K562 (cell line): ENCODE data around the gene MC5R. TPM values are rescaled to one million over a fixed set of nuclear protein-coding genes. Genes with fewer than 3 reads are reported as not detected.

Experiments
- ATAC-seq: fragments of 200-7000 bp; cut with Tn5 transposase; 3 replicates; pipeline ENCODE4 v1.9.1; 2020; ENCODE audit warnings: moderate library complexity
- BruUV-seq: library from RNA; stranded (reverse); fragments of 400-500 nt; replicated peaks from 2 replicates; lab custom pipeline; 2021; lab: Mats Ljungman, UMichigan
- CTCF ChIA-PET: fragments of 300-600 bp; formaldehyde crosslinking; extraction: SDS; loops from one replicate; lab custom pipeline; 2021; ENCODE audit warnings: low intra/inter-chr PET ratio; lab: Yijun Ruan, JAX
- POLR2A ChIA-PET: fragments of 300-600, 350-650 bp; sonication (Branson Sonifier 250); formaldehyde crosslinking; extraction: SDS; loops from one replicate; lab custom pipeline; 2021; ENCODE audit warnings: antibody characterized with exemption, inconsistent platforms; lab: Yijun Ruan, JAX
- DNase-seq, 4 experiments: peaks; one replicate each; pipeline versions ENCODE4 v3.0.0 to v3.0.0-alpha.2; 2011 to 2018; ENCODE audit warnings: low spot score in 3 of 4, mixed read lengths in 3 of 4; ENCODE audit errors: extremely low read depth in 1 of 4
- FAIRE-seq: peaks from 2 replicates; lab custom pipeline; 2011; peaks lifted over from hg19 to GRCh38; lab: Jason Lieb, UNC
- H2AFZ ChIP-seq: 2 replicates; pipeline ENCODE4 v1.6.0; 2011; ENCODE audit warnings: low read depth, low read length, control low read depth, inconsistent platforms
- H3K27ac ChIP-seq: fragments of 200-600 bp; 3 replicates; pipeline ENCODE4 v1.8.0; 2011; ENCODE audit warnings: low read depth, mild to moderate bottlenecking, control low read depth, inconsistent platforms, low read length, moderate library complexity, mixed read lengths; ENCODE audit errors: extremely low read depth
- H3K27me3 ChIP-seq, 2 experiments: fragments of 300-600 bp in 1 of 2; 2 replicates in 1 of 2; 3 replicates in 1 of 2; pipeline versions ENCODE4 v1.6.0 to v1.8.0; 2011; ENCODE audit warnings: inconsistent platforms in 2 of 2, low read length in 2 of 2, mild to moderate bottlenecking in 1 of 2, mixed read lengths in 1 of 2, moderate library complexity in 1 of 2; ENCODE audit not compliant: control insufficient read depth in 2 of 2, insufficient read depth in 2 of 2
- H3K36me3 ChIP-seq: fragments of 300-600 bp; 3 replicates; pipeline ENCODE4 v1.8.0; 2011; ENCODE audit warnings: mild to moderate bottlenecking, low read length, inconsistent platforms; ENCODE audit not compliant: control insufficient read depth, insufficient read depth
- H3K4me1 ChIP-seq, 2 experiments: fragments of 200-600 bp in 1 of 2; replicated peaks in 1 of 2; 2 replicates in 1 of 2; 3 replicates in 1 of 2; pipeline versions ENCODE4 v1.5.1 to v1.8.0; 2011; ENCODE audit warnings: inconsistent platforms in 2 of 2, low read length in 2 of 2, mild to moderate bottlenecking in 1 of 2, mixed read lengths in 1 of 2, moderate library complexity in 1 of 2; ENCODE audit not compliant: control insufficient read depth in 2 of 2, insufficient read depth in 2 of 2
- H3K4me2 ChIP-seq: 2 replicates; pipeline ENCODE4 v1.6.1; 2011; ENCODE audit warnings: low read length, control low read depth, inconsistent platforms, mixed read lengths; ENCODE audit not compliant: insufficient read depth
- H3K4me3 ChIP-seq: fragments of 200-600 bp; sonication (generic), shearing (Covaris generic); 2 replicates; pipeline ENCODE4 v1.5.1; 2016; ENCODE audit warnings: control low read depth, inconsistent platforms
- H3K79me2 ChIP-seq: fragments of 200-600 bp; 3 replicates; pipeline ENCODE4 v1.8.0; 2011; ENCODE audit warnings: low read length, inconsistent platforms; ENCODE audit not compliant: control insufficient read depth, insufficient read depth
- H3K9ac ChIP-seq, 2 experiments: 2 replicates each; pipeline versions ENCODE4 v1.6.0 to v1.6.1; 2011; ENCODE audit warnings: low read depth in 2 of 2, low read length in 2 of 2, control low read depth in 1 of 2, inconsistent platforms in 1 of 2, mild to moderate bottlenecking in 1 of 2, mixed read lengths in 1 of 2; ENCODE audit not compliant: insufficient read depth in 1 of 2
- H3K9me1 ChIP-seq: one replicate; pipeline ENCODE4 v1.6.0; 2011; ENCODE audit warnings: inconsistent platforms, mild to moderate bottlenecking, low read length, moderate library complexity; ENCODE audit not compliant: control insufficient read depth, insufficient read depth
- H3K9me3 ChIP-seq: replicated peaks from 2 replicates; pipeline ENCODE4 v1.5.1; 2011; ENCODE audit warnings: low read depth, low read length, inconsistent platforms; ENCODE audit not compliant: control insufficient read depth, insufficient read depth
- H4K20me1 ChIP-seq: replicated peaks from 2 replicates; pipeline ENCODE4 v1.6.1; 2011; ENCODE audit warnings: low read length, inconsistent platforms, mixed read lengths; ENCODE audit not compliant: control insufficient read depth, insufficient read depth
- ATF4 ChIP-seq: fragments of 450-650 bp; formaldehyde crosslinking; IDR thresholded peaks from 2 replicates; pipeline ENCODE4 v1.4.0; 2022; ENCODE audit warnings: mild to moderate bottlenecking, moderate library complexity
- ETS2 ChIP-seq: IDR thresholded peaks from 2 replicates; pipeline ENCODE4 v1.6.1; 2016; ENCODE audit warnings: borderline replicate concordance, missing genetic modification characterization, mild to moderate bottlenecking, moderate library complexity, missing compliant biosample characterization; ENCODE audit not compliant: poor library complexity, severe bottlenecking
- KDM1A ChIP-seq, 2 experiments: fragments of 450-650 bp; IDR thresholded peaks; 2 replicates each; pipeline ENCODE4 v1.6.1; 2016; ENCODE audit warnings: mild to moderate bottlenecking in 2 of 2
- LEF1 ChIP-seq: fragments of 450-650 bp; IDR thresholded peaks from 2 replicates; pipeline ENCODE4 v1.6.1; 2016; ENCODE audit warnings: mild to moderate bottlenecking
- MYC ChIP-seq, 2 experiments: fragments of 250-450 bp in 1 of 2; sonication (Bioruptor Pico) in 1 of 2; IDR thresholded peaks; 2 replicates each; pipeline versions ENCODE4 v1.5.1 to v1.6.1; 2012 to 2021; ENCODE audit warnings: low read depth in 2 of 2, borderline replicate concordance in 1 of 2, improper control_type of control experiment in 1 of 2, low read length in 1 of 2, mild to moderate bottlenecking in 1 of 2, moderate library complexity in 1 of 2
- RAD21 ChIP-seq, 2 experiments: fragments of 250-450 bp in 1 of 2; fragments of 450-650 bp in 1 of 2; sonication (Bioruptor Pico) in 1 of 2; formaldehyde crosslinking in 1 of 2; IDR thresholded peaks in 1 of 2; conservative IDR thresholded peaks in 1 of 2; 2 replicates each; pipeline versions ENCODE4 v1.4.0 to v1.8.0; 2020 to 2022; ENCODE audit warnings: mild to moderate bottlenecking in 2 of 2, moderate library complexity in 1 of 2
- WGBS: fragments of 100-300 bp; shearing (Covaris generic); methylation state at CpG from one replicate; pipeline ENCODE4 v1.1.6; 2016; ENCODE audit warnings: low coverage, mixed read lengths; ENCODE audit not compliant: insufficient coverage; ENCODE audit errors: missing lambda C conversion rate; 5-methylcytosine and 5-hydroxymethylcytosine counted together
- in situ Hi-C: fragments of 300-500 bp; cut with MboI; formaldehyde crosslinking; loops from 4 replicates; pipeline ENCODE4 v1.15.0; 2018; ENCODE audit warnings: inconsistent platforms, mixed read lengths
- intact Hi-C: fragments of 100-400 bp; cut with micrococcal nuclease; formaldehyde crosslinking; loops from 2 replicates; pipeline ENCODE4 v1.14.2; 2022
- polyA plus RNA-seq, 8 experiments: library from polyadenylated mRNA; depleted of rRNA in 4 of 8; stranded (reverse) in 5 of 8; unstranded in 3 of 8; fragments of >200 nt; fragmentation: Nextera tagmentation in 2 of 8; fragmentation: Illumina TruSeq in 1 of 8; extraction: Ambion mirVana in 2 of 8; extraction: Trizol in 1 of 8; gene quantifications; 2 replicates each; pipeline versions ENCODE4 v1.2.1 to v1.2.3, GENCODE V29; 2011 to 2014; ENCODE audit warnings: inconsistent platforms in 1 of 8, missing spikeins in 1 of 8
- total RNA-seq, 7 experiments: library from RNA; depleted of rRNA in 6 of 7; stranded (reverse); fragments of >200 nt in 6 of 7; fragmentation: Illumina TruSeq in 2 of 7; extraction: Trizol in 2 of 7; gene quantifications; 2 replicates each; pipeline versions ENCODE4 v1.2.1 to v1.2.3, GENCODE V29; 2011 to 2021; ENCODE audit warnings: low replicate concordance in 1 of 7
- TF ChIP-seq, protein P1 (sequence below): sonication (generic); formaldehyde crosslinking; IDR thresholded peaks from 2 replicates; pipeline ENCODE4 v1.9.0; 2022; ENCODE audit warnings: mild to moderate bottlenecking, missing genetic modification reagents
- TF ChIP-seq, protein P2 (sequence below), 3 experiments: IDR thresholded peaks in 2 of 3; conservative IDR thresholded peaks in 1 of 3; 2 replicates each; pipeline ENCODE4 v1.5.1; 2011 to 2012; ENCODE audit warnings: low read length in 3 of 3, mild to moderate bottlenecking in 3 of 3, control low read depth in 2 of 3, improper control_type of control experiment in 1 of 3, inconsistent platforms in 1 of 3, low read depth in 1 of 3, mixed read lengths in 1 of 3, moderate library complexity in 1 of 3; ENCODE audit not compliant: insufficient read depth in 2 of 3

Gene MC5R
- total and polyA plus RNA-seq, 9 of the 15 experiments (the other 6 are each of a cell fraction or from before 2014, with no cell fraction given) = not detected

DNA sequence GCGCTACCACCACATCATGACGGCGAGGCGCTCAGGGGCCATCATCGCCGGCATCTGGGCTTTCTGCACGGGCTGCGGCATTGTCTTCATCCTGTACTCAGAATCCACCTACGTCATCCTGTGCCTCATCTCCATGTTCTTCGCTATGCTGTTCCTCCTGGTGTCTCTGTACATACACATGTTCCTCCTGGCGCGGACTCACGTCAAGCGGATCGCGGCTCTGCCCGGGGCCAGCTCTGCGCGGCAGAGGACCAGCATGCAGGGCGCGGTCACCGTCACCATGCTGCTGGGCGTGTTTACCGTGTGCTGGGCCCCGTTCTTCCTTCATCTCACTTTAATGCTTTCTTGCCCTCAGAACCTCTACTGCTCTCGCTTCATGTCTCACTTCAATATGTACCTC lies 2.3 kb downstream of the MC5R start (continued):
- TF ChIP-seq ETS2 (tag) = no peak
- TF ChIP-seq, protein P1, sequence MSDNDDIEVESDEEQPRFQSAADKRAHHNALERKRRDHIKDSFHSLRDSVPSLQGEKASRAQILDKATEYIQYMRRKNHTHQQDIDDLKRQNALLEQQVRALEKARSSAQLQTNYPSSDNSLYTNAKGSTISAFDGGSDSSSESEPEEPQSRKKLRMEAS = no peak
- TF ChIP-seq KDM1A (IDR thresholded peaks at IDR 0.05) = no peak
- no peak for TF ChIP-seq MYC (IDR thresholded peaks at IDR 0.05; ENCODE audit: low read depth, low read length)
- TF ChIP-seq MYC (CRISPR knock-in tag; IDR thresholded peaks at IDR 0.05; ENCODE audit: borderline replicate concordance, low read depth) = no peak

DNA sequence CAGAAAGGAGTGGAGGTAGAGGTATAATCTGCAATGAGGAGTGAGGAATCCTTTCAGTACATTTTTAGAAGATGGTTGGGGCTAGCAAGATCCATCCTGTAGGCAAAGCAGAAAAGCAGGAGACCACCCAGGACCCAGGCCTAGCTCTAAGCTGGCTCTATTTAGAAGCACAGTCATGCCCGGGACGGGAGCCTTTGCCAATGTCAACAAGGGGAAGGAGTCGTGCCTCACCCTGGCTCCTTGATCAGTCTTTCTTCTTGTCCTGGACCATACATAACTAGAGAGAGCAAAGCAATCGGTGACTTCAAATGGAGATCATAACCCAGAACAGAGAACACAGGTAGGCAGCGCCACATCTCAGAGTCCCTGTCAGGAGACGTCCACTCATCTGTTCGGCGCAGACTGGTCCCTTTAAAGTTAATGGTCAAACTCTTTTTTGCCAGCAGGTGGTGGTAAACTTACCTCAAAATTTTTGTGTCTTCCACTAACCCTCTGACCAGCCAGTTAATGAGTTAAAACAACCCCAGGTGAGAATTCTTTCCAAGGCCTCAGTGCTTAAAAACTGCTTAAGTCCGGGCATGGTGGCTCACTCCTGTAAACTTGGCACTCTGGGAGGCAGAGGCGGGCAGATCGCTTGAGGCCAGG lies 8.0 kb downstream of the MC5R start:
- ATAC-seq (peak; percentile 76), FAIRE-seq (no peak), DNase-seq (peak in 2 of 4 experiments; percentile 12 to 18)
- Histone ChIP-seq H3K79me2 (no peaks in the 10 kb centered on the region), H3K4me1 (peaks cover 0 to 5% of the 10 kb centered on the region in 2 experiments; a peak in 1 of 5 replicates), H3K9ac (no peak overlapping the region), H3K27ac (no peak overlapping the region), H3K9me3 (no peaks in the 10 kb centered on the region), H2AFZ (no peak overlapping the region), H3K4me2 (no peak overlapping the region), H3K4me3 (no peak overlapping the region), H3K36me3 (no peaks in the 10 kb centered on the region), H3K9me1 (no peaks in the 10 kb centered on the region), H3K27me3 (no peaks in the 10 kb centered on the region; a peak in 2 of 5 replicates), H4K20me1 (no peaks in the 10 kb centered on the region)
- WGBS = 5% methylated on average over 10 of the region's 11 CpGs
- no TSS peak for BruUV-seq
- in situ Hi-C loops = loop anchor here (10.0 kb wide), 1 partner anchor 253 kb away; no protein-coding TSS in a partner anchor
- POLR2A ChIA-PET = interaction anchor here (0.6 to 1.2 kb wide), 2 partner anchors 15 to 43 kb away, joined by 3 to 4 read pairs; no protein-coding TSS in a partner anchor
- peak in 1 of 2 experiments; percentile 39; a peak in 2 of 4 replicates for TF ChIP-seq RAD21 (CRISPR knock-in tag; conservative IDR thresholded peaks at IDR 0.05 in 1 of 2, IDR thresholded peaks at IDR 0.05 in 1 of 2)
- TF ChIP-seq ATF4 (CRISPR knock-in tag) = no peak
- TF ChIP-seq, protein P2, sequence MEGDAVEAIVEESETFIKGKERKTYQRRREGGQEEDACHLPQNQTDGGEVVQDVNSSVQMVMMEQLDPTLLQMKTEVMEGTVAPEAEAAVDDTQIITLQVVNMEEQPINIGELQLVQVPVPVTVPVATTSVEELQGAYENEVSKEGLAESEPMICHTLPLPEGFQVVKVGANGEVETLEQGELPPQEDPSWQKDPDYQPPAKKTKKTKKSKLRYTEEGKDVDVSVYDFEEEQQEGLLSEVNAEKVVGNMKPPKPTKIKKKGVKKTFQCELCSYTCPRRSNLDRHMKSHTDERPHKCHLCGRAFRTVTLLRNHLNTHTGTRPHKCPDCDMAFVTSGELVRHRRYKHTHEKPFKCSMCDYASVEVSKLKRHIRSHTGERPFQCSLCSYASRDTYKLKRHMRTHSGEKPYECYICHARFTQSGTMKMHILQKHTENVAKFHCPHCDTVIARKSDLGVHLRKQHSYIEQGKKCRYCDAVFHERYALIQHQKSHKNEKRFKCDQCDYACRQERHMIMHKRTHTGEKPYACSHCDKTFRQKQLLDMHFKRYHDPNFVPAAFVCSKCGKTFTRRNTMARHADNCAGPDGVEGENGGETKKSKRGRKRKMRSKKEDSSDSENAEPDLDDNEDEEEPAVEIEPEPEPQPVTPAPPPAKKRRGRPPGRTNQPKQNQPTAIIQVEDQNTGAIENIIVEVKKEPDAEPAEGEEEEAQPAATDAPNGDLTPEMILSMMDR (IDR thresholded peaks at IDR 0.05 in 2 of 3, conservative IDR thresholded peaks at IDR 0.05 in 1 of 3; ENCODE audit: insufficient read depth in 2 of 3, low read depth in 1 of 3, low read length in 3 of 3) = peak; percentile 14 to 37 (median 25); a peak in 3 of 6 replicates
- no peak for TF ChIP-seq LEF1
- intact Hi-C loops = no loop called here
- CTCF ChIA-PET = interaction anchor here (0.7 to 1.9 kb wide), 2 partner anchors 255 kb away, joined by 4 to 5 read pairs; no protein-coding TSS in a partner anchor
